ENCODE results near the gene WDR64.
"Not testable (repeated sequence)": the region's sequence is repeated elsewhere in the genome, so short reads cannot be mapped to it uniquely, and the experiment has no call there.

WDR64 gene

GRCh38 chr1:241810769-241811405, 158.8 kb downstream of the WDR64 start:
- no peak for DNase-seq

GRCh38 chr1:241813768-241814320, 161.8 kb downstream of the WDR64 start:
- DNase-seq, result no peak

DNA sequence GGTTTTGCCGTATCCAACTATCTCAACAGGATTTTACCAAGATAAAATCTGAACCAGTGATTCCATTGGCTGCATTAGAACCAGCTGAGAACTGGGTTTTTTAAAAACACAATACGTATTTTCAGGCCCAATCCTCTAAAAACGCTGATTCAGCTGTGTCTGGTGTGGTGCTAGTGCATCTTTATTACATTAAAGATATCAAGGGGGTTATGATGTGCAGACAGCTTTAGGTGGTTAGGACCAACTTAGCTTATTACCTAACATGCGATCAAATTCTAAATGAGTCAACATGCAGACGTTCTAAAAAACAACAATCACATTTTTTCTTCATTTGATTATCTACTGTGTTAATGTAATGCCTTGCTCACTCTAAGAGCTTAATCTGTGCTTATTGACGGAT, 163.9 kb downstream of the WDR64 start:
- no peak for DNase-seq

DNA sequence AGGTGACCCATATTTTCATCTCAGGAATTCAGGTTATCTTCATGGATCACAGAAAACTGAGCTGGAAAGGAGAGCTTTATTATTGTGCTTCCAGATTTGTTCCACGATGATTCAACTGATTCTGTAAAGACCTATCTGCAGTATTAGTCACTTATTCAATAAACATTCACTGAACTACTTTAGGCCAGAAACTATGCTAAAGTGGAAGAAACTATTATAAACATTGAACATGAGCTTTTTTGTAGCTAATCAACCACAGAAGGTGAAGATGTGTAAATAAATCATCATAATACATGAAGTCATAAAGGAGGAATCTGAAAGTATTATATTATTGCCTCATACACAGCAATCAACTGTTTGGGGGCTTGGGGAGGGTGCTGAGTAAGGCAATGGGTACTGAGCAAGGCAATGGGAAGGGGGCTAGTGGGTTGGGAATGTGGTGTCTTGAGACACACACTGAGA, 165.3 kb downstream of the WDR64 start:
- no peak for DNase-seq

- DNase-seq, result no peak
Observed at GRCh38 chr1:241817956-241818612, 166.0 kb downstream of the WDR64 start.

- DNase-seq, result no peak
Observed at GRCh38 chr1:241819340-241819866, 167.3 kb downstream of the WDR64 start.

DNA sequence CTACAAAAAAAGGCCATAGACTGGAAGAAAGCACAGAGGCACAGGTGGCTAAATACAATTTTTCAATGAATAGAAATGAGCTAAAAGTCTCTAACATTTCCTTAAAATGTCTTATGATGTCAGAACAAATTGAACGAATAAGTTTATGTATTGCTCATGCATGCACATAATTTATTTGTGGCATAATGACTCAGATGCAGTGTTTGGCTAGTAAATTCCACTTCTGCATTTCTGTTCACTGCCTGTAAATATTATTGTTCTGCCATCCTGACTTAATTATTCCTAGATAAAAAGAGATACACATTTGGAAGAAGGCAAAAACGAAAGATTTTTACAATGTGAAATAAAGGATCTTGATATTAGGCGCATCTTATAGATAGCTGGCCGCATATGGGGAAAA, 169.3 kb downstream of the WDR64 start:
- no peak for DNase-seq

DNA sequence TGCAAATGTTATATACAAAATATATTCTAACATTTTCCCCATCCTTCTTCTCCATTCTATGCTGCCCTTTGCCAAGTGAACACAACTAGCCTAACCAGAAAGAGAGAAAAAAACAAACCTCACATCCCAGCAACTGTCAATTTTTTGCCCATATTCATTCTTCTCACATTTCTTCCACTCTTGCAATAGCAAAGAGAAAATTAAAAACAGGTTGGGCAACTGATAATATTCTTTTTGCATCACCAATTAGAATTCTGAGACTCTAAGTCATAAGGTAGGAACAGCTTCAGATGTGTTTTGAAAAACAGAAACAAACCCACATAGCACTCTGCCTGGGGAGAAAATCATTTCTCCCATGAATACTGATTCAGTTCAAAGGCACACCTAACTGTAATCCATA, 170.8 kb downstream of the WDR64 start:
- no peak for DNase-seq

DNA sequence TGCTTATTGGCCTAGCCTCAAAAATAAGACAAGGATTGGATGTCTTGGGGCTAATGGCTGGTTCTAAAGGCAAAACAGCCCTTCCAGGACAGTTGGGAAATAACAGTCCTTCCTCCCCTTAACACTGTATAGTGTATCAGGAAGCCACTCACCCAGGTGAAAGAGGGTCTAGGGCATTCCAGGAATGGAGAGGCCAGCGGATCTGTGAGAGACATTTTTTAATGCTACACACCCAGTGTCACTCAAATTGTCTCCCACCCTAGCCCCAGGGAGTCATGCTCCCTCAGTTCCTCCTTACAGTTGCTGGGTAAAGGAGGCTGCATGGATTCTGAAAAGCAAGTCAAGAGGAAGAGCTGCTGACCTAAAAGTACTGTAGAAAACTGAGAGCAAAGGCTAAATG, 171.8 kb downstream of the WDR64 start:
- no peak for DNase-seq

DNA sequence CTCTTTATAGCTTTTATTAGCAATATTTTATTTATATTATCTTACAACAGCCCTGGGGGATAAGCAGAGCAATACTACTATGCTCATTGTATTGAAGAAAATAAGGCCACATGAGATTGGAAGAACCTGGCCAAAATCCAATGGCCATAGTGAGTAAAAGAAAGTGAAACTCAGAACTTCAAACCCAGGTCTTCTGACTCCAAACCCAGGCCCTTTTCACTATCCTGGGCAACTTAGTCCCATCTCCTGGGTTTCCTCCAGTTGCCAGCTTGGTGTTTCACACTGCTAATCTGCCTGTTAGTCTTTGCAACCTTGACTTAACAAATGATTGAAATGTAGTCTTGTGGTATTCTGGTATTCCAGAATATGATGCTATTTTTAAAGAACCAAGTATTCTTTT, 173.5 kb downstream of the WDR64 start:
- DNase-seq, result no peak

DNA sequence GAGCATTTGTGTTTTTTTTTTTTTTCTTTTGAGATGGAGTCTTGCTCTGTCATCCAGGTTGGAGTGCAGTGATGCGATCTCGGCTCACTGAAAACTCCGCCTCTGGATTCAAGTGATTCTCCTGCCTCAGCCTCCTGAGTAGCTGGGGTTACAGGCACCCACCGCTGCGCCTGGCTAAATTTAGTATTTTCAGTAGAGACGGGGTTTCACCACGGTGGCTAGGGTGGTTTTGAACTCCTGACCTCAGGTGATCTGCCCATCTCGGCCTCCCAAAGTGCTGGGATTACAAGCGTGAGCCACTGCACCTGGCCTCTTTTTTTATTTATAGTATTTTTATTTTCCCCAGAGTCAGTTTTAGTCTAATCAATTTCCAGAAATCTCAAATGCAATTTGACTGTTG, 174.5 kb downstream of the WDR64 start:
- DNase-seq, result not testable (repeated sequence)

DNA sequence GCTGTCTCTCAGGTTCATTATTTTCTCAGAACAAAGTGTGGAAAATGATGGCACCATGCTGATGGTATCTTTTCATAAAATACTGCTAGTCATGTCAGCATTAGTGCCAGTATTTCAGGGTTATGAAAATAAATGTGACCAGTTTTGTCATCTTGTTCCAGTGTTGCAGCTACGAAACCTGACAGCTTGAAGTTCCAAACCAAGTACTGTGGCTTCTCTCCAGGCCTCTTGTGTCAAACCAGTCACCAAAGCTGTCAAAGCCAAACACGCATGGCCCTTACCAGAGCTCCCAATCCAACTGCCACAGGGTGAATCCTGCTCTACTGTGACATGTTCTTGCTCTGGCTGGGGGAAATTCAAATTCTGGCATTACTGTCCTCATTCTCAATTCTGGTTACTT, 175.2 kb downstream of the WDR64 start:
- no peak for DNase-seq

DNA sequence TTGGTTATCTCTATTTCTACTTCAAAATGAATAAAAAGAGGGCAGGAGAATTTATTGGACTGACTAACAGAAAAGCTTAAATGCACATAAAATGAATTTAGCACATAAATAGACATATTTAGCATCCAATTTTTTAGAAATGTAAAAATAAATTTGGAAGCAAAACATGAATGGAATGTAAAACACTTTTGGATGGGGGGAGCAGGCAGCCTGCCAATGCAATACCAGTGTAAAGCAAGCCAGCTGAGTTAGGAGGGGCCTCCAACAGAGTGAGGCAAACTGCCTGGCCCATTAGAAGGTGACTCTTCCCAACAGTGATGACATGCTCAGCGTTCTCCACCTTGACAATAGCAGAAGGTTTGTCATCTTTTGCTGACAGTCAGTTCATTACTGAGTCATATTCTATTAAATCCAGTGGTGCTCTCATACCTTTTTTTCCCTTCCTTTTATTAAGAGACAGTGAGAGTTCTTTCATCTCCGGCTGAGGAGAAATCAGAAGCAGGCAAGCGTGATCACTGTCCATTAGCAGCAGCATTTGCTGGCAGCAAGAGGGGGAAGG, 176.5 kb downstream of the WDR64 start:
- DNase-seq, result no peak

GRCh38 chr1:241829468-241829867, 177.4 kb downstream of the WDR64 start:
- no peak for DNase-seq

DNA sequence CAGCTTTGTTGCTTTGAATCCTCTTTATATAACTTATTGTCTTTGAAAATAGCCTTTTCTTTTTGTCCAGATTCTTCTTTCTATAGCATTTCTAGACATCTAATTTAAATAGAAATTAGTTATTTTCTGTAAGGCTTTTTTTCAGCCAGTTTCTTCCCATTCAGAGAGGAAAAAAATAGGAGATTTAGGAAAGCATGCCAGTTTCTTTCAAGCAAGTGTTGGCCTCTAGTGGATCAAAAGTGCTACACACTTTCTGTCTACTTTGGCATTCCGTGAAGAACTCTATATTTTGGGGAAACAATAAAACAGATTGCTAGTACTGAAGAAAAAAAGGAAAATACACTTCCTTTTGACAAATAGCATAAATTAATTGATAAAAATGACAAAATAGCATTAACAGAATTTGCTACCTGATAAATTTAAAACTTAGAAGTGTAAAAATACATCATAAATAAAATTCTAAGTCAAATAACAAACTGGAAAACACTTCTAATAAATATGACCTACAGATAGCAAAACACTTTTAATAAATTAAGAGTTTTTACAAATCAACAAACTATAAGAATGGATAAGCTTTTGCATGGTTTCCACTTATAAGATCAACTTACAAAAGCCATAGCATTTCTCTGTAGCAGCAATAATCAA, 182.8 kb downstream of the WDR64 start:
- no peak for DNase-seq

- no peak for DNase-seq
Observed at GRCh38 chr1:241836941-241837340, 184.9 kb downstream of the WDR64 start.

- no peak for DNase-seq
Observed at GRCh38 chr1:241837416-241837815, 185.3 kb downstream of the WDR64 start.

GRCh38 chr1:241837901-241838300, 185.8 kb downstream of the WDR64 start:
- no peak for DNase-seq

DNA sequence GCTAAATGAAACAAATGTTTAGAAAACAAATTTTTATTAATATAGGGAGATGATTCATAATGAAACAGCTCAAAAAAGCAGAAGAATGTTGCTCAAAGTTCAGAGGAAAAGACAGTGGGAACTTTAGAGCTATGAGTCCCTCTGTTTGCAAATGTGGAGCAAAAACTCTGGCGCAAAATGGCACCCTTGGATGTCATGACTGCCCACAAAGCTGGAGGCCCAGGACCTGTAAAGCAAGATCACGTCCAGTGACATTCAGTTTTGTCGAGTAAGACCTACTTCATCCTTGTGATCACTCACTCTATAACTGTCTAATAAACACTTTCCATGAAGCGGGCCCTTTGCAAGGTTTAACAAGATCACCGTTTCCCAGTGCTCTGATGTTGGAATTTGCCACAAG, 186.8 kb downstream of the WDR64 start:
- DNase-seq, result no peak

- no peak for DNase-seq
Observed at GRCh38 chr1:241839369-241839979, 187.4 kb downstream of the WDR64 start.

- no peak for DNase-seq
Observed at GRCh38 chr1:241840164-241840563, 188.1 kb downstream of the WDR64 start.

DNA sequence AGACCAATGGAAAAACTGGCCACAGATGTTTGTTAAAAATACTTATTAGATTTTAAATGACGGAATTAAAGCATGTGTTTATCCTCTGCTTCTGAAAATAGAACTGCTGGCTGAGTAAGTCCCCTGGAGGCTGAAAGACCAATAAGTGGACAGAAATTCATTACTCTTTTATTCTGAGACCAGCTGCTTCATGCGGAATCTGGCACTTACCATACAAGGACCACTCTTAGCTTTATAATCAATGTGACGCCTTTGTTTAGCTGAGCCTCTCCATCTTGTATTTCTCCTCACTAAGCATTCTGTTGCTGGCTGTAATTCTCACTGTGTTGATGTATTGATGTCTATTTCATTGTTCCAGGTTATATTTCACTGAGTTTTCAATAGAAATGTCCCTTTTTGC, 189.6 kb downstream of the WDR64 start:
- DNase-seq, result no peak

- no peak for DNase-seq
Observed at GRCh38 chr1:241842565-241842964, 190.5 kb downstream of the WDR64 start.

All from GOT3 (cell line).